ENCODE measurements around the gene KIF26B.

DNA sequence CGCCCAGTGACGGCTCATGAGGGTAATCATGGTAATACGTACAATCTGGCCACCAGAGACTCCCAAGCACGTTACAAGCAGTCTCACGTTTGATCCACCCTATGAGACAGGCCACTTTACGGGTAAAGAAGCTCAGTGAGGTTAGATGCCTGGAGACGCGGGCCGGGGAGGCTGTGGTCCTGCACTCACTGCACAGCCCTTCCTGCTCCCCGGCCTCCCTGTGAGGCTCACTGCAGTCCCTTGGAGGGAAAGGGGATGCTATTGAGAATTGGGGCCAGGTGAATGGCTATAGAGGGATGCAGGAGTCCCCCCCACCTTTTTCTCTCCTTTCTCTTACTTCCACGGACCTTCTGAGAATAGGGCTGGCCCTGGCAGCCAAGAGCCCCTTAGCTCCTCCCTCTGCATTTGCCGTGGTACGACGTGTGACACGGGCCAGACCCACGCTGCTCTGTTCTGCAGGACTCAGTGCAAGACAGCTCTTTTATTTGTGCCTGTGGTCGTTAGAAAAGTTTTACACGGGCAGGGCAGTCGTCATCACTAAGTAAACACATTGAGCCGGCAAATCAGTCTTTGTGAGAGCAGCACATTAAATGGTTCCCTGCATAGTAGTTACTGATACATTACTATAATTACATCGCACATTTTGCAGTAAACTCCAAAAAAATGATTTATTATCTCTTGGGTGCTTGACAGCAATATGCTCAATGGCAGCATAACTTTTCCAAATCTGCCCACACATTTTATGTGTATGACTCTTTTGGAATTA, 18.8 kb downstream of the KIF26B start:
- TF ChIP-seq GLIS3 (CRISPR knock-in tag; IDR thresholded peaks at IDR 0.05), result no peak
- TF ChIP-seq, protein P1, sequence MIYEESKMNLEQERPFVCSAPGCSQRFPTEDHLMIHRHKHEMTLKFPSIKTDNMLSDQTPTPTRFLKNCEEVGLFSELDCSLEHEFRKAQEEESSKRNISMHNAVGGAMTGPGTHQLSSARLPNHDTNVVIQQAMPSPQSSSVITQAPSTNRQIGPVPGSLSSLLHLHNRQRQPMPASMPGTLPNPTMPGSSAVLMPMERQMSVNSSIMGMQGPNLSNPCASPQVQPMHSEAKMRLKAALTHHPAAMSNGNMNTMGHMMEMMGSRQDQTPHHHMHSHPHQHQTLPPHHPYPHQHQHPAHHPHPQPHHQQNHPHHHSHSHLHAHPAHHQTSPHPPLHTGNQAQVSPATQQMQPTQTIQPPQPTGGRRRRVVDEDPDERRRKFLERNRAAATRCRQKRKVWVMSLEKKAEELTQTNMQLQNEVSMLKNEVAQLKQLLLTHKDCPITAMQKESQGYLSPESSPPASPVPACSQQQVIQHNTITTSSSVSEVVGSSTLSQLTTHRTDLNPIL (CRISPR knock-in tag; IDR thresholded peaks at IDR 0.05; ENCODE audit: low read depth), result no peak

Measured in SK-N-SH treated with all-trans-retinoic acid at 6 μM for 48 hours (cell line).